OCI-LY7 (cell line): ENCODE measurements around the gene PLIN5. TPM values are rescaled to one million over a fixed set of nuclear protein-coding genes. Genes with fewer than 3 reads are reported as not detected.

Experiments
- BruUV-seq: library from RNA; stranded (reverse); fragments of 400-500 nt; replicated peaks from 2 replicates; lab custom pipeline; 2021; lab: Mats Ljungman, UMichigan
- CTCF ChIA-PET: fragments of 300-600 bp; sonication (Branson Sonifier 250); formaldehyde crosslinking; loops from one replicate; lab custom pipeline; 2022; ENCODE audit warnings: antibody characterized with exemption; ENCODE audit not compliant: unreplicated experiment; lab: Charles Lee
- POLR2A ChIA-PET: fragments of 300-600 bp; sonication (Branson Sonifier 250); formaldehyde crosslinking; loops from one replicate; lab custom pipeline; 2022; ENCODE audit warnings: antibody characterized with exemption; lab: Charles Lee
- DNase-seq: peaks from one replicate; pipeline ENCODE4 v3.0.0-alpha.2; 2015; ENCODE audit warnings: low spot score
- H2AFZ ChIP-seq: fragments of 200-600 bp; sonication (generic), shearing (Covaris generic); 2 replicates; pipeline ENCODE4 v1.6.1; 2014; ENCODE audit warnings: mild to moderate bottlenecking, antibody characterized with exemption, low read length, moderate library complexity
- H3K27ac ChIP-seq: fragments of 200-600 bp; sonication (generic); 2 replicates; pipeline ENCODE4 v1.5.1; 2014; ENCODE audit warnings: mixed run types, low read depth, mild to moderate bottlenecking, moderate library complexity, low read length, inconsistent platforms; ENCODE audit not compliant: poor library complexity, severe bottlenecking
- H3K36me3 ChIP-seq: fragments of 200-600 bp; sonication (generic); 2 replicates; pipeline ENCODE4 v1.6.1; 2014; ENCODE audit warnings: mild to moderate bottlenecking, antibody characterized with exemption, low read length, moderate library complexity, mixed read lengths; ENCODE audit not compliant: insufficient read depth
- H3K4me1 ChIP-seq: fragments of 200-600 bp; sonication (generic); 2 replicates; pipeline ENCODE4 v1.5.1; 2014; ENCODE audit warnings: mild to moderate bottlenecking, low read length; ENCODE audit not compliant: insufficient read depth, poor library complexity, severe bottlenecking
- H3K4me2 ChIP-seq: fragments of 200-600 bp; sonication (generic); 2 replicates; pipeline ENCODE4 v1.6.1; 2014; ENCODE audit warnings: mild to moderate bottlenecking, low read length
- H3K4me3 ChIP-seq: fragments of 200-600 bp; sonication (generic); 2 replicates; pipeline ENCODE4 v1.5.1; 2014; ENCODE audit warnings: mild to moderate bottlenecking, low read depth, low read length; ENCODE audit not compliant: poor library complexity, severe bottlenecking
- H3K79me2 ChIP-seq: fragments of 200-600 bp; sonication (generic); 2 replicates; pipeline ENCODE4 v1.6.1; 2016; ENCODE audit warnings: low read depth, mild to moderate bottlenecking, low read length, moderate library complexity, mixed read lengths; ENCODE audit not compliant: insufficient read depth
- H3K9me2 ChIP-seq: fragments of 200-600 bp; sonication (generic); 2 replicates; pipeline ENCODE4 v1.6.1; 2016; ENCODE audit warnings: mild to moderate bottlenecking, low read length, mixed read lengths; ENCODE audit not compliant: insufficient read depth
- H3K9me3 ChIP-seq: fragments of 200-600 bp; sonication (generic); 2 replicates; pipeline ENCODE4 v1.6.1; 2014; ENCODE audit warnings: mild to moderate bottlenecking, mixed run types, low read length, mixed read lengths
- H4K20me1 ChIP-seq: fragments of 200-600 bp; sonication (generic); 2 replicates; pipeline ENCODE4 v1.6.1; 2014; ENCODE audit warnings: mild to moderate bottlenecking, antibody characterized with exemption, low read length, moderate library complexity, mixed read lengths; ENCODE audit not compliant: insufficient read depth
- CTCF ChIP-seq: fragments of 200-600 bp; sonication (generic); conservative IDR thresholded peaks from 2 replicates; pipeline ENCODE4 v1.5.1; 2014; ENCODE audit warnings: mild to moderate bottlenecking, antibody characterized with exemption, low read length, moderate library complexity, mixed read lengths
- EZH2phosphoT487 ChIP-seq: fragments of 200-600 bp; sonication (generic); IDR thresholded peaks from 2 replicates; pipeline ENCODE4 v1.6.1; 2018; ENCODE audit warnings: low read depth, borderline replicate concordance, mild to moderate bottlenecking, mixed run types, antibody characterized with exemption, low read length, moderate library complexity, mixed read lengths
- intact Hi-C: fragments of 100-400 bp; cut with micrococcal nuclease; formaldehyde crosslinking; loops from one replicate; pipeline ENCODE4 v1.10.0; 2022; ENCODE audit not compliant: unreplicated experiment
- total RNA-seq, 2 experiments: library from RNA; depleted of rRNA in 1 of 2; stranded (reverse); fragments of >200 nt in 1 of 2; shearing (Covaris generic) in 1 of 2; gene quantifications; 2 replicates each; pipeline ENCODE4 v1.2.3, GENCODE V29; 2014 to 2022

PLIN5 gene
- total RNA-seq, 2 experiments from 2014 or later: 0.85 to 1.9 TPM

GRCh38 chr19:4524808-4525562 is 10.0 kb downstream of the PLIN5 start:
- Histone ChIP-seq H3K9me2 (no peaks in the 10 kb centered on the region), H3K79me2 (no peaks in the 10 kb centered on the region), H3K9me3 (no peaks in the 10 kb centered on the region), H3K4me1 (no peaks in the 10 kb centered on the region), H3K4me2 (no peak overlapping the region), H4K20me1 (no peaks in the 10 kb centered on the region), H3K36me3 (no peaks in the 10 kb centered on the region), H2AFZ (no peak overlapping the region), H3K27ac (no peak overlapping the region), H3K4me3 (no peak overlapping the region)
- BruUV-seq: no TSS peak
- TF ChIP-seq EZH2phosphoT487: no peak
- peak; percentile 74 for TF ChIP-seq CTCF
- intact Hi-C loops: no loop called here
- ChIA-PET CTCF (interaction anchor here (0.5 kb wide), 1 partner anchor 1249 kb away, joined by 3 read pairs; no protein-coding TSS in a partner anchor), POLR2A (interaction anchor here (0.8 kb wide), 1 partner anchor 10 kb away, joined by 3 read pairs; the partner anchor contains the start of gene PLIN5)
- peak; percentile 45 for DNase-seq

GRCh38 chr19:4523306-4524110 is 11.5 kb downstream of the PLIN5 start:
- Histone ChIP-seq H2AFZ (no peak overlapping the region), H3K9me2 (no peaks in the 10 kb centered on the region), H3K27ac (no peak overlapping the region), H4K20me1 (no peaks in the 10 kb centered on the region), H3K4me2 (no peak overlapping the region), H3K79me2 (no peaks in the 10 kb centered on the region), H3K4me3 (no peak overlapping the region), H3K36me3 (no peaks in the 10 kb centered on the region), H3K9me3 (no peaks in the 10 kb centered on the region), H3K4me1 (no peaks in the 10 kb centered on the region)
- CTCF ChIA-PET: interaction anchor here (1.6 kb wide), 1 partner anchor 12 kb away, joined by 4 read pairs; the partner anchor contains the start of gene PLIN5
- no TSS peak for BruUV-seq
- DNase-seq: peak; percentile 33
- TF ChIP-seq EZH2phosphoT487 (no peak), CTCF (peak; percentile 76)
- POLR2A ChIA-PET: interaction anchor here (0.8 kb wide), 1 partner anchor 11 kb away, joined by 3 read pairs; the partner anchor contains the start of gene PLIN5
- intact Hi-C loops: no loop called here
